Measurements from ENCODE around the gene FEV.

DNA sequence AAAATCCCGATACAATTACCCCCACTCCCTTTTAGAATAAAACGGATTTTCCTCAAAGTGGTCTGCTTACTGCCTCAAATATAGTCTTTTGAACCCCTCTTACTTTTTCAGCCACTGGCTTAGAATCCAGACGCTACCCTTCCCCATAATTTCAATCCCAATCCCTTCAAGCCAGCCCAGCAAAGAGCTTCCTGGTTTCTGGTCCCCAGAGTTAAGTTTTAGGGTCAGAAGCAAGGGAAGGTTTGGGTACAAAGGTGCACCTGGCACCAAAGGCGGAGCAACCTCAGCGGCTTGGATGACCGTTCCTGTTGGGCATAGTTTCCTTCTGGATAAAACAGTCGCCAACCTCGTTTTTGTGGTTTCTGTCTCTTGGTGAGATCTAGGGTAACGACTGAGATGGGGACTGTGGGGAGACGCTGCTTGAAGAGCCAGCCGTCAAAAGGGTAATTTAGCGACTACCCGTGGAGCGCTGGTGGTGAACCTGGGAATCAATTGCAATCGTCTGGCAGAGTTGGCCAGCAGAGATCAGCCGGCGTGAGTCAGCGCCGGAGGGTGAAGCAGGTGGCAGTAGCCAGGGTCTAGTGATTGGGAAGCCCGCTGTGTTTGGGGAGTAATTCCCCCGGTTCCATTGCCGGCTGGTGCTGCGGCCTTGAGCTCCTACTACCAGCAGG lies 1.6 kb downstream of the FEV start:
- no peak for TF ChIP-seq POLR2A (IDR thresholded peaks at IDR 0.05)
- no peak for TF ChIP-seq CTCF (IDR thresholded peaks at IDR 0.05)
